Lung (tissue), 12 donors: ENCODE results near the gene ELL3. TPM values are rescaled to one million over a fixed set of nuclear protein-coding genes. Genes with fewer than 3 reads are reported as not detected.
"Not testable (repeated sequence)": the region's sequence is repeated elsewhere in the genome, so short reads cannot be mapped to it uniquely, and the experiment has no call there.

Experiments used
- ATAC-seq: fragments of 200-7000 bp; cut with Tn5 transposase; one replicate; pipeline ENCODE4 v1.9.1; 2020; ENCODE audit warnings: moderate number of reproducible peaks; ENCODE audit not compliant: insufficient read depth, low FRiP score
- DNase-seq, 3 donors: peaks; one replicate each; pipeline ENCODE4 v3.0.0-alpha.2; 2013 to 2017
- H3K27ac ChIP-seq, 2 donors: one replicate each; pipeline ENCODE4 v1.5.1; 2013; ENCODE audit warnings: mild to moderate bottlenecking in 2 of 2, moderate library complexity in 2 of 2, control low read depth in 1 of 2, inconsistent platforms in 1 of 2, low read depth in 1 of 2, low read length in 1 of 2
- H3K27me3 ChIP-seq, 3 donors: one replicate each; pipeline ENCODE4 v1.5.1; 2013; ENCODE audit warnings: low read length in 2 of 3; ENCODE audit not compliant: control insufficient read depth in 3 of 3, insufficient read depth in 3 of 3
- H3K36me3 ChIP-seq, 4 donors: one replicate each; pipeline ENCODE4 v1.5.1; 2013; ENCODE audit warnings: low read length in 4 of 4, mild to moderate bottlenecking in 1 of 4, moderate library complexity in 1 of 4; ENCODE audit not compliant: control insufficient read depth in 4 of 4, insufficient read depth in 4 of 4
- H3K4me1 ChIP-seq, 5 donors: one replicate each; pipeline ENCODE4 v1.5.1; 2013; ENCODE audit warnings: low read length in 5 of 5, mild to moderate bottlenecking in 2 of 5, moderate library complexity in 1 of 5; ENCODE audit not compliant: control insufficient read depth in 5 of 5, insufficient read depth in 5 of 5
- H3K4me3 ChIP-seq: one replicate; pipeline ENCODE4 v1.5.1; 2013; ENCODE audit warnings: mild to moderate bottlenecking, control low read depth, moderate library complexity
- H3K9ac ChIP-seq, 2 donors: one replicate each; pipeline ENCODE4 v1.5.1; 2013; ENCODE audit warnings: low read length in 2 of 2, control low read depth in 1 of 2; ENCODE audit not compliant: insufficient read depth in 1 of 2
- H3K9me3 ChIP-seq, 4 donors: one replicate each; pipeline ENCODE4 v1.5.1; 2013; ENCODE audit warnings: low read length in 3 of 4, mild to moderate bottlenecking in 1 of 4, moderate library complexity in 1 of 4; ENCODE audit not compliant: control insufficient read depth in 4 of 4, insufficient read depth in 3 of 4
- CTCF ChIP-seq: IDR thresholded peaks from 2 replicates; pipeline ENCODE4 v1.5.1; 2012; ENCODE audit warnings: mild to moderate bottlenecking; ENCODE audit errors: control extremely low read depth, extremely low read depth
- WGBS, 2 donors: extraction: QIAGEN DNeasy Blood & Tissue Kit; methylation state at CpG; one replicate each; pipeline ENCODE4 v1.1.7; 2013; 5-methylcytosine and 5-hydroxymethylcytosine counted together
- polyA plus RNA-seq, 2 donors: library from polyadenylated mRNA; stranded (reverse); fragments of 200-250 nt; gene quantifications; one replicate each; pipeline ENCODE4 v1.2.1, GENCODE V29; 2013
- total RNA-seq, 2 donors: library from RNA; depleted of rRNA in 1 of 2; stranded (reverse); fragments of >200 nt in 1 of 2; gene quantifications; one replicate each; pipeline ENCODE4 v1.2.1, GENCODE V29; 2014 to 2021
- donor health status: control.
- donor health status: control.
- donor health status: Bipolar disorder and iron deficiency.
- donor health status: healthy.
- donor health status: DM: yes; HTN: yes; CAD: no.

Gene ELL3
- total and polyA plus RNA-seq, 4 donors, result 3.6 to 15.5 (median 4.5) TPM

GRCh38 chr15:43824302-43825246 is 47.8 kb upstream of the ELL3 start, which contains the start of gene MFAP1:
MFAP1 (minus strand) TSS chr15:43824690; CDS start chr15:43824569, 121 bp downstream.
- peak; percentile 95 to 99 (median 98) for DNase-seq
- Histone ChIP-seq H3K4me1 (peaks cover 5 to 32% (median 8%) of the 10 kb centered on the region in 5 donors), H3K27me3 (no peaks in the 10 kb centered on the region), H3K9ac (peak within 1 kb of the TSS; percentile 82 to 99), H3K4me3 (peak within 1 kb of the TSS; percentile 89), H3K27ac (peak within 1 kb of the TSS; percentile 94 to 96), H3K36me3 (peaks cover 0 to 2% (median 0%) of the 10 kb centered on the region in 4 donors), H3K9me3 (no peaks in the 10 kb centered on the region)
- peak; percentile 91 for ATAC-seq
- no peak for TF ChIP-seq CTCF
- WGBS, 2 donors, result 8 to 9% methylated on average over 46 of the region's 46 CpGs

GRCh38 chr15:43821505-43821904 is 44.7 kb upstream of the ELL3 start:
- H3K9me3 ChIP-seq, result no peaks in the 10 kb centered on the region
- no peak overlapping the region for H3K4me3 ChIP-seq
- H3K9ac ChIP-seq, result no peak overlapping the region
- no peak for TF ChIP-seq CTCF
- H3K27me3 ChIP-seq, result no peaks in the 10 kb centered on the region
- DNase-seq, result peak in 1 of 3 donors; percentile 9
- no peak for ATAC-seq
- H3K27ac ChIP-seq, result no peak overlapping the region
- peaks cover 3 to 17% (median 7%) of the 10 kb centered on the region in 5 donors for H3K4me1 ChIP-seq
- 66 to 75% methylated on average over 3 of the region's 3 CpGs for WGBS, 2 donors
- H3K36me3 ChIP-seq, result peaks cover 0 to 10% (median 7%) of the 10 kb centered on the region in 4 donors

GRCh38 chr15:43815064-43815463 is 38.3 kb upstream of the ELL3 start:
- not testable (repeated sequence) for H3K9me3 ChIP-seq, H3K4me1 ChIP-seq, DNase-seq, H3K27ac ChIP-seq, H3K4me3 ChIP-seq, ATAC-seq, H3K27me3 ChIP-seq, H3K9ac ChIP-seq
- WGBS, 2 donors, result 95 to 98% methylated on average over 5 of the region's 5 CpGs
- peaks cover 26 to 45% (median 32%) of the 10 kb centered on the region in 4 donors for H3K36me3 ChIP-seq

GRCh38 chr15:43808960-43809678 is 32.4 kb upstream of the ELL3 start:
- no peak for ATAC-seq
- no peak for DNase-seq
- H3K36me3 ChIP-seq, result peaks cover 44 to 61% (median 49%) of the 10 kb centered on the region in 4 donors
- TF ChIP-seq CTCF, result no peak
- no peak overlapping the region for H3K27ac ChIP-seq
- no peaks in the 10 kb centered on the region for H3K9me3 ChIP-seq
- H3K9ac ChIP-seq, result no peak overlapping the region
- H3K4me3 ChIP-seq, result no peak overlapping the region
- H3K27me3 ChIP-seq, result no peaks in the 10 kb centered on the region
- 78 to 90% methylated on average over 6 of the region's 6 CpGs for WGBS, 2 donors
- H3K4me1 ChIP-seq, result no peaks in the 10 kb centered on the region
